ENCODE data around the gene NCAPD3. TPM values are rescaled to one million over a fixed set of nuclear protein-coding genes. Genes with fewer than 3 reads are reported as not detected.

The NCAPD3 gene, protein sequence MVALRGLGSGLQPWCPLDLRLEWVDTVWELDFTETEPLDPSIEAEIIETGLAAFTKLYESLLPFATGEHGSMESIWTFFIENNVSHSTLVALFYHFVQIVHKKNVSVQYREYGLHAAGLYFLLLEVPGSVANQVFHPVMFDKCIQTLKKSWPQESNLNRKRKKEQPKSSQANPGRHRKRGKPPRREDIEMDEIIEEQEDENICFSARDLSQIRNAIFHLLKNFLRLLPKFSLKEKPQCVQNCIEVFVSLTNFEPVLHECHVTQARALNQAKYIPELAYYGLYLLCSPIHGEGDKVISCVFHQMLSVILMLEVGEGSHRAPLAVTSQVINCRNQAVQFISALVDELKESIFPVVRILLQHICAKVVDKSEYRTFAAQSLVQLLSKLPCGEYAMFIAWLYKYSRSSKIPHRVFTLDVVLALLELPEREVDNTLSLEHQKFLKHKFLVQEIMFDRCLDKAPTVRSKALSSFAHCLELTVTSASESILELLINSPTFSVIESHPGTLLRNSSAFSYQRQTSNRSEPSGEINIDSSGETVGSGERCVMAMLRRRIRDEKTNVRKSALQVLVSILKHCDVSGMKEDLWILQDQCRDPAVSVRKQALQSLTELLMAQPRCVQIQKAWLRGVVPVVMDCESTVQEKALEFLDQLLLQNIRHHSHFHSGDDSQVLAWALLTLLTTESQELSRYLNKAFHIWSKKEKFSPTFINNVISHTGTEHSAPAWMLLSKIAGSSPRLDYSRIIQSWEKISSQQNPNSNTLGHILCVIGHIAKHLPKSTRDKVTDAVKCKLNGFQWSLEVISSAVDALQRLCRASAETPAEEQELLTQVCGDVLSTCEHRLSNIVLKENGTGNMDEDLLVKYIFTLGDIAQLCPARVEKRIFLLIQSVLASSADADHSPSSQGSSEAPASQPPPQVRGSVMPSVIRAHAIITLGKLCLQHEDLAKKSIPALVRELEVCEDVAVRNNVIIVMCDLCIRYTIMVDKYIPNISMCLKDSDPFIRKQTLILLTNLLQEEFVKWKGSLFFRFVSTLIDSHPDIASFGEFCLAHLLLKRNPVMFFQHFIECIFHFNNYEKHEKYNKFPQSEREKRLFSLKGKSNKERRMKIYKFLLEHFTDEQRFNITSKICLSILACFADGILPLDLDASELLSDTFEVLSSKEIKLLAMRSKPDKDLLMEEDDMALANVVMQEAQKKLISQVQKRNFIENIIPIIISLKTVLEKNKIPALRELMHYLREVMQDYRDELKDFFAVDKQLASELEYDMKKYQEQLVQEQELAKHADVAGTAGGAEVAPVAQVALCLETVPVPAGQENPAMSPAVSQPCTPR (N-terminal part only)
- total RNA-seq (10 to 100 TPM; 39.9 to 41.8 TPM), polyA plus RNA-seq (10 to 100 TPM; 14.3 to 14.6 TPM)

DNA sequence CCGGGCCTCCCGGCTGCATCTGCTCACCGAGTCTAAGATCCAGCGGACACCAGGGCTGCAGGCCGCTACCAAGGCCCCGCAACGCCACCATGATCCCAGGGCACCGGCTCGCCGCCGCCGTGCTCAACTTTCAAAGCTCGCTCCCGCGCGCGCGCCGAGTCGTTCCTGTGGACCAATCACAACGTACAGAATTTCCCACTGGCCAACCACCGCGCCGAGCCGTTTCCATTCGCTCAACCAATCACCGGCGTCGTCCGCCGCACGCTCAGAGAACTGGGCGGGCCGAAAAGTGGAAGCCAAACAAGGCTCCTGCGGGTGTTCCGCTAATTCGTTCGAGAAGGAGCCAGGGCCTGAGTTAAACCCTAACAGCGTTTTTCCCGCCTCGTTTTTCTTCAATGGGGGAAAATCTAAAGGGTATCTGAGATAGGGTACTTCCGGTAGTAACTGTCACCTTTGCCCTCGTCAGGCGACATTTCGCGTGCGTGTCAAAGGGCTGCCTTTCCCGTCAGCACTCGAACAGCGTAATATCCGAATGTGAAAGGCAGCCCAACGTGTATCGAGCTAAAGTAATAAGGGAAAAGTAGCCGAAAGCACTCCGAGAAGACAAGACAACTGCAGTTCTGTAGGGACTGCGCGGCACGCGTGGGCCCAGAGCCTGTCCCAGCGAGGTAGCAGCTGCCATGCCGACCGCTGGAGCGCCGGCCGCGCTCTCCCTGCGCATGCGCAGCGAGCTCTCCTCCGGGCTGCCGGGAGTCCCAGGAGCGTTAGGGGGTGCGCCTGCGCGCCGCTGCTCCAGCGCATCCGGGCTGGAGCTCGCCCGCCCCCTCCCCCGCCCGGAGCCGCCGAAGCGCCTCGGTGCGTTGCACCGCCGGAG, at the start of gene NCAPD3, which contains the start of gene VPS26B:
Gene NCAPD3, minus strand, starts transcription at position 132 of the 874 bp plus-strand sequence. Its CDS starts 41 bp downstream, at position 91.
Gene VPS26B, plus strand, starts transcription at position 836 of the 874 bp plus-strand sequence. CDS start 452 bp downstream, outside the sequence.
- peaks cover 53% of the 10 kb centered on the region for H3K4me1 ChIP-seq (ENCODE audit: insufficient read depth, low read length)
- H3K27ac ChIP-seq (ENCODE audit: low read depth, low read length), result peak within 1 kb of the TSS; percentile 95
- H3K36me3 ChIP-seq (ENCODE audit: insufficient read depth, low read length), result peaks cover 3% of the 10 kb centered on the region
- no peaks in the 10 kb centered on the region for H3K27me3 ChIP-seq (ENCODE audit: insufficient read depth, low read length)
- H3K27ac Mint-ChIP-seq, result peak within 1 kb of the TSS; percentile 98 to 99 (median 99)
- peak; percentile 95 to 96 (median 95) for DNase-seq
- no peaks in the 10 kb centered on the region for H3K9me3 ChIP-seq (ENCODE audit: control insufficient read depth in 1 of 2, low read length in 2 of 2)
- intact Hi-C loops (cut with micrococcal nuclease), result loop anchor here (1.0 to 2.0 kb wide), 6 partner anchors 17 to 267 kb away; partner anchors contain the start of genes ACAD8, GLB1L2, GLB1L3 and THYN1
- peaks cover 0 to 3% (median 0%) of the 10 kb centered on the region in 8 donors for H3K9me3 Mint-ChIP-seq
- no peaks in the 10 kb centered on the region for H3K27me3 Mint-ChIP-seq
- H3K36me3 Mint-ChIP-seq, result peaks cover 9 to 33% of the 10 kb centered on the region in 2 donors
- POLR2A ChIA-PET (ENCODE audit: partially characterized antibody), result interaction anchor here (0.7 to 4.2 kb wide), 23 partner anchors 9 to 279 kb away, joined by 3 to 92 read pairs (median 6); partner anchors contain the start of genes ACAD8, GLB1L2, GLB1L3 and IGSF9B
- CTCF ChIA-PET (ENCODE audit: partially characterized antibody), result interaction anchor here (0.7 to 5.0 kb wide), 11 partner anchors 10 to 142 kb away, joined by 3 to 38 read pairs (median 5); partner anchors contain the start of gene GLB1L3
- H3K4me3 Mint-ChIP-seq, result peak within 1 kb of the TSS; percentile 93 to 98 (median 96)
- H3K4me1 Mint-ChIP-seq, result peaks cover 42 to 69% (median 52%) of the 10 kb centered on the region in 4 donors
- peak within 1 kb of the TSS; percentile 83 to 100 for H3K4me3 ChIP-seq (ENCODE audit: low read length in 2 of 2)

DNA sequence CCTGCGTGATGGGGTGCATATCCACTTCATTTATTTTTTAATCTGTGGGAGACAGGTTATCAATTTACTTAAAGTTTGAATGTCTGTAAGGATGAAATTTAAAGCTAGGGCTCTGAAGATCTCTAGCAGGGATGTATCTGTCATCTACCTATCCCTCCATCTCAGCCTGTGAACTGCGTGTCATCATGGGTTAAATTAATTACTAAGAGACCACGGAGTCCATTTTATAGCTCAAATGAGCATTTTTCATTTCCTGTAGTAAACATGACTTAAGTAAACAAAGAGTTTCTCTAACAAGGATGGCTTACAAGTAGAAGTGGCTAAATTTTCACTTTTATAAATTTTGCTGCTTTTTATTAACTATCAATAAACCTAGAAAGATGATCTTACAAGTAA, 49.5 kb upstream of the NCAPD3 start:
- intact Hi-C loops (cut with micrococcal nuclease), result no loop called here
- Histone ChIP-seq H3K27me3 (ENCODE audit: insufficient read depth, low read length) (no peaks in the 10 kb centered on the region), H3K4me3 (ENCODE audit: low read length in 2 of 2) (no peak overlapping the region), H3K9me3 (ENCODE audit: control insufficient read depth in 1 of 2, low read length in 2 of 2) (no peaks in the 10 kb centered on the region), H3K4me1 (ENCODE audit: insufficient read depth, low read length) (peaks cover 49% of the 10 kb centered on the region), H3K27ac (ENCODE audit: low read depth, low read length) (no peak overlapping the region), H3K36me3 (ENCODE audit: insufficient read depth, low read length) (no peaks in the 10 kb centered on the region)
- H3K4me1 Mint-ChIP-seq, result peaks cover 30 to 70% (median 52%) of the 10 kb centered on the region in 4 donors
- no peak for DNase-seq
- peaks cover 0 to 14% of the 10 kb centered on the region in 2 donors for H3K36me3 Mint-ChIP-seq
- H3K9me3 Mint-ChIP-seq, result no peaks in the 10 kb centered on the region
- ChIA-PET POLR2A (ENCODE audit: partially characterized antibody) (interaction anchor here (0.6 to 6.5 kb wide), 7 partner anchors 11 to 326 kb away, joined by 3 to 62 read pairs (median 4); partner anchors contain the start of genes ACAD8, NCAPD3, THYN1 and VPS26B), CTCF (ENCODE audit: partially characterized antibody) (interaction anchor here (1.6 to 10.5 kb wide), 4 partner anchors 10 to 63 kb away, joined by 4 to 119 read pairs (median 5); partner anchors contain the start of gene NCAPD3)
- H3K27ac Mint-ChIP-seq, result no peak overlapping the region
- H3K4me3 Mint-ChIP-seq, result peak overlapping the region in 2 of 8 donors; percentile 10 to 23
- no peaks in the 10 kb centered on the region for H3K27me3 Mint-ChIP-seq

DNA sequence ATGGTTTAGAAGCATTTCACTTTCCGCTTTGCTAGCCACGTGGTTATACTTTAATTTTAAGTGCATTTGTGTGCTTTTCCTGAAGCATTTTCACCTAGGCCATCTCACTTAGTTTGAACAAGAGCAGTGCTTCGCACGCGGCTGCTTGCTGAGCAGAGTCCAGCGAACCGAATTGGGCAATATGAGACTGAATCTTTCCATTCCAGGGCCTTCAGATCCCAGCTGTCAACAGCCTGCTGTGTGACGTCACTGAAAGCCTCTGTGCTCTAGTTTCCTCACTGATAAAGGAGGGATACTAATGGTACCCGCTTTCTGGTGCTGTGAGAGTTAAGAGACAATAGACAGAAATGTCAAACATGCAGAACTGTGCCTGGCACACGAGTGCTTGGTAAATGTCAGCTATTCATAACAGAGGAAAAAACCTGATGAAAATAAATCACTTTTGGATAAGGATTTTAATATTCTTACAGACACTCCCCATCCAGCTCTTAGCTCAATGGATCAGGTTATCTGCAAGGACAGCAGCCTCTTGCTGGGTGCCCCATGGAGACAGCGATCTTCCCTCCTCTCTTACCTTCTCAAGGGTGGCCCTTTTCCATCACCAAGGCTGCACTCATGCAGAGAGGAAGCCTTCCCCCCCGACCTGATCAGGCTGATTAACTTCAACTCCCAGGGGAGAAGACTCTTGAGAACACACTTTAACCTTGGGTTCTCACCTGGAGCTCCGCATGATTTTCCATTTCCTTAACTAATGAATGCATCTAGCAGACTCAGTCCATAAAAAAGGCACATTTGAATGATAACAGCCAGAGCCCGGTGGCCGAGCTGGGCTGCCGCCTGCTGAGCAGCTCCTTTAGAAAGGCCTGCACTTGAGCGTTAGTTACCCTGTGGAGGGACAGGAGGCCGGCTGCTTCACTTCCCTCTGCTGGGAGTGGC, 48.9 kb upstream of the NCAPD3 start:
- Histone ChIP-seq H3K9me3 (ENCODE audit: control insufficient read depth in 1 of 2, low read length in 2 of 2) (no peaks in the 10 kb centered on the region), H3K4me1 (ENCODE audit: insufficient read depth, low read length) (peaks cover 49% of the 10 kb centered on the region), H3K27me3 (ENCODE audit: insufficient read depth, low read length) (no peaks in the 10 kb centered on the region), H3K4me3 (ENCODE audit: low read length in 2 of 2) (no peak overlapping the region), H3K36me3 (ENCODE audit: insufficient read depth, low read length) (no peaks in the 10 kb centered on the region), H3K27ac (ENCODE audit: low read depth, low read length) (no peak overlapping the region)
- Mint-ChIP-seq H3K27me3 (no peaks in the 10 kb centered on the region), H3K4me1 (peaks cover 30 to 71% (median 53%) of the 10 kb centered on the region in 4 donors), H3K27ac (peak overlapping the region in 4 of 7 donors; percentile 25 to 78 (median 44)), H3K36me3 (peaks cover 0 to 14% of the 10 kb centered on the region in 2 donors), H3K4me3 (peak overlapping the region in 2 of 8 donors; percentile 13 to 34), H3K9me3 (no peaks in the 10 kb centered on the region)
- DNase-seq, result no peak
- CTCF ChIA-PET (ENCODE audit: partially characterized antibody), result interaction anchor here (1.6 to 10.5 kb wide), 4 partner anchors 10 to 62 kb away, joined by 4 to 119 read pairs (median 5); partner anchors contain the start of gene NCAPD3
- intact Hi-C loops (cut with micrococcal nuclease), result no loop called here
- POLR2A ChIA-PET (ENCODE audit: partially characterized antibody), result interaction anchor here (0.9 to 6.5 kb wide), 6 partner anchors 10 to 325 kb away, joined by 3 to 62 read pairs (median 6); partner anchors contain the start of genes ACAD8, NCAPD3, THYN1 and VPS26B

DNA sequence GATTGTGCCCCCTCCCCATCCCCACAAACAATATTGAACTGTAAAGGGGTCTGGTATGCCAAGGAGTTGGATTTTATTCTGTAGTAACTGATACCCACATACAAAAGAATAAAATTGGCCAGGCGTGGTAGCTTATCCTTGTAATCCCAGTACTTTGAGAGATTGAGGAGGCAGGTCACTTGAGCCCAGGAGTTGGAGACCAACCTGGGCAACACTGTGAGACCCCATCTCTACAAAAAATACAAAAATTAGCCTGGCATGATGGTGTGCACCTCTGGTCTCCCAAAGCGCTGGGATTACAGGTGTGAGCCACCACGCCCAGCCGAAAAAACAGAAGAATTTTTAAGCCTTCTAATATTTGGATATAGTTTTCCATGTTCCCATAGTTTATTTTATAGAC, 48.2 kb upstream of the NCAPD3 start:
- intact Hi-C loops (cut with micrococcal nuclease), result no loop called here
- no peak overlapping the region for H3K4me3 Mint-ChIP-seq
- H3K27ac Mint-ChIP-seq, result no peak overlapping the region
- POLR2A ChIA-PET (ENCODE audit: partially characterized antibody), result interaction anchor here (1.3 to 2.1 kb wide), 2 partner anchors 9 to 18 kb away, joined by 4 to 8 read pairs; partner anchors contain the start of genes ACAD8 and THYN1
- no peak for DNase-seq
- no peak overlapping the region for H3K27ac ChIP-seq (ENCODE audit: low read depth, low read length)
- H3K4me3 ChIP-seq (ENCODE audit: low read length in 2 of 2), result no peak overlapping the region
- CTCF ChIA-PET (ENCODE audit: partially characterized antibody), result interaction anchor here (10.5 kb wide), 1 partner anchor 9 kb away, joined by 119 read pairs; no protein-coding TSS in a partner anchor
- no peaks in the 10 kb centered on the region for H3K27me3 Mint-ChIP-seq
- no peaks in the 10 kb centered on the region for H3K36me3 ChIP-seq (ENCODE audit: insufficient read depth, low read length)
- H3K9me3 Mint-ChIP-seq, result no peaks in the 10 kb centered on the region
- peaks cover 0 to 14% of the 10 kb centered on the region in 2 donors for H3K36me3 Mint-ChIP-seq
- peaks cover 49% of the 10 kb centered on the region for H3K4me1 ChIP-seq (ENCODE audit: insufficient read depth, low read length)
- H3K4me1 Mint-ChIP-seq, result peaks cover 28 to 71% (median 49%) of the 10 kb centered on the region in 4 donors
- H3K9me3 ChIP-seq (ENCODE audit: control insufficient read depth in 1 of 2, low read length in 2 of 2), result no peaks in the 10 kb centered on the region
- no peaks in the 10 kb centered on the region for H3K27me3 ChIP-seq (ENCODE audit: insufficient read depth, low read length)

DNA sequence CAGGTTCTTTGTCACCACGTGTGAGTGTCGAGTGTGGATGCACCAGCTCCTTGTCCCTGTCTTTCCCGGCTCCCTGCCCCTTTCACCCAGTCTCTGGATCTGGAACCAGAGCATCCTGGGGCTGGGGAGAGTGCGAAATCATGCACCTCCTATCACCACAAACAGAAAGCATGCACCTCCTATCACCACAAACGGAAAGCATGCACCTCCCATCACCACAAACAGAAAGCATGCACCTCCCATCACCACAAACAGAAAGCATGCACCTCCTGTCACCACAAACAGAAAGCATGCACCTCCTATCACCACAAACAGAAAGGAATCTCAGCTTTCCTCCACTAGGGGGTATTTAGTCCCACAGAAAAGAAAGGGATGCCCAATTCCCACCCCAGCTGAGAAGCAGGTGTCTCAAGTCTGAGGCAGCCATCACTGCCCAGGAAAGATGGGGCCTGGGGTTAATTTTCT, 46.5 kb upstream of the NCAPD3 start:
- peak overlapping the region in 7 of 8 donors; percentile 37 to 78 (median 69) for H3K4me3 Mint-ChIP-seq
- no peaks in the 10 kb centered on the region for H3K27me3 ChIP-seq (ENCODE audit: insufficient read depth, low read length)
- peaks cover under 1 to 5% of the 10 kb centered on the region in 2 donors for H3K36me3 Mint-ChIP-seq
- CTCF ChIA-PET (ENCODE audit: partially characterized antibody), result interaction anchor here (10.5 kb wide), 1 partner anchor 7 kb away, joined by 119 read pairs; no protein-coding TSS in a partner anchor
- H3K9me3 ChIP-seq (ENCODE audit: control insufficient read depth in 1 of 2, low read length in 2 of 2), result no peaks in the 10 kb centered on the region
- H3K4me3 ChIP-seq (ENCODE audit: low read length in 2 of 2), result peak overlapping the region in 1 of 2 donors; percentile 29
- intact Hi-C loops (cut with micrococcal nuclease), result no loop called here
- peaks cover 48% of the 10 kb centered on the region for H3K4me1 ChIP-seq (ENCODE audit: insufficient read depth, low read length)
- DNase-seq, result peak; percentile 40 to 53 (median 46)
- peaks cover 28 to 61% (median 44%) of the 10 kb centered on the region in 4 donors for H3K4me1 Mint-ChIP-seq
- H3K27ac ChIP-seq (ENCODE audit: low read depth, low read length), result no peak overlapping the region
- H3K27me3 Mint-ChIP-seq, result no peaks in the 10 kb centered on the region
- H3K9me3 Mint-ChIP-seq, result no peaks in the 10 kb centered on the region
- no peaks in the 10 kb centered on the region for H3K36me3 ChIP-seq (ENCODE audit: insufficient read depth, low read length)
- H3K27ac Mint-ChIP-seq, result peak overlapping the region in 6 of 7 donors; percentile 26 to 72 (median 64)
- POLR2A ChIA-PET (ENCODE audit: partially characterized antibody), result interaction anchor here (0.7 to 1.7 kb wide), 3 partner anchors 17 to 342 kb away, joined by 3 to 8 read pairs (median 3); partner anchors contain the start of genes ACAD8, NCAPD3 and VPS26B
